GM12878 (cell line): ENCODE data around the gene TTC33. TPM values are rescaled to one million over a fixed set of nuclear protein-coding genes. Genes with fewer than 3 reads are reported as not detected.

Source experiments
- ATAC-seq: fragments of 200-7000 bp; cut with Tn5 transposase; 3 replicates; pipeline ENCODE4 v1.9.1; 2020; ENCODE audit warnings: mild to moderate bottlenecking, moderate library complexity
- BruUV-seq: library from RNA; stranded (reverse); fragments of 400-500 nt; replicated peaks from 2 replicates; lab custom pipeline; 2021; lab: Mats Ljungman, UMichigan
- CTCF ChIA-PET: fragments of 300-600 bp; sonication (Branson Sonifier 250); formaldehyde crosslinking; extraction: SDS; loops from one replicate; lab custom pipeline; 2021; ENCODE audit warnings: inconsistent platforms; lab: Yijun Ruan, JAX
- POLR2A ChIA-PET: fragments of 350-600 bp; formaldehyde crosslinking; extraction: SDS; loops from one replicate; lab custom pipeline; 2021; ENCODE audit warnings: inconsistent platforms; lab: Charles Lee
- RAD21 ChIA-PET: fragments of 300-600 bp; sonication (Branson Sonifier 250); formaldehyde crosslinking; loops from one replicate; lab custom pipeline; 2023; ENCODE audit warnings: antibody characterized with exemption; ENCODE audit not compliant: unreplicated experiment; lab: Charles Lee
- SMC1A ChIA-PET: fragments of 300-600 bp; sonication (Branson Sonifier 250); formaldehyde crosslinking; loops from one replicate; lab custom pipeline; 2023; ENCODE audit not compliant: unreplicated experiment, uncharacterized antibody; lab: Charles Lee
- DNase-seq: peaks from one replicate; pipeline ENCODE4 v3.0.0-alpha.2; 2011; ENCODE audit warnings: low read depth, low spot score
- FAIRE-seq: peaks from 3 replicates; lab custom pipeline; 2011; peaks lifted over from hg19 to GRCh38; lab: Jason Lieb, UNC
- H2AFZ ChIP-seq: 2 replicates; pipeline ENCODE4 v1.6.0; 2011; ENCODE audit warnings: low read depth, low read length, control low read depth; ENCODE audit not compliant: control insufficient read depth
- H3K27ac ChIP-seq: 2 replicates; pipeline ENCODE4 v1.5.1; 2011; ENCODE audit warnings: control low read depth; ENCODE audit not compliant: control insufficient read depth, insufficient read depth
- H3K27me3 ChIP-seq, 2 experiments: replicated peaks in 1 of 2; 2 replicates each; pipeline versions ENCODE4 v1.6.0 to v1.6.1; 2011; ENCODE audit warnings: low read length in 1 of 2; ENCODE audit not compliant: control insufficient read depth in 2 of 2, insufficient read depth in 2 of 2
- H3K36me3 ChIP-seq, 2 experiments: 2 replicates each; pipeline ENCODE4 v1.5.1; 2011; ENCODE audit warnings: low read length in 1 of 2; ENCODE audit not compliant: control insufficient read depth in 2 of 2, insufficient read depth in 2 of 2
- H3K4me1 ChIP-seq: 2 replicates; pipeline ENCODE4 v1.6.1; 2011; ENCODE audit warnings: mild to moderate bottlenecking, low read length, moderate library complexity, mixed read lengths; ENCODE audit not compliant: control insufficient read depth, insufficient read depth
- H3K4me2 ChIP-seq: 2 replicates; pipeline ENCODE4 v1.6.0; 2011; ENCODE audit warnings: control low read depth; ENCODE audit not compliant: control insufficient read depth, insufficient read depth
- H3K4me3 ChIP-seq: fragments of 200-600 bp; sonication (generic); 2 replicates; pipeline ENCODE4 v1.5.1; 2016
- H3K79me2 ChIP-seq: 2 replicates; pipeline ENCODE4 v1.6.0; 2011; ENCODE audit warnings: low read length; ENCODE audit not compliant: control insufficient read depth, insufficient read depth
- H3K9ac ChIP-seq: 2 replicates; pipeline ENCODE4 v1.8.0; 2011; ENCODE audit warnings: low read length, control low read depth, mixed read lengths; ENCODE audit not compliant: control insufficient read depth, insufficient read depth
- H3K9me3 ChIP-seq: replicated peaks from 3 replicates; pipeline ENCODE4 v1.5.1; 2011; ENCODE audit warnings: mild to moderate bottlenecking, low read length; ENCODE audit not compliant: control insufficient read depth, insufficient read depth
- H4K20me1 ChIP-seq: 2 replicates; pipeline ENCODE4 v1.6.0; 2011; ENCODE audit not compliant: control insufficient read depth, insufficient read depth
- ASH2L ChIP-seq: fragments of 300-600, 200-600 bp; sonication (generic); IDR thresholded peaks from 2 replicates; pipeline ENCODE4 v1.6.1; 2017; ENCODE audit warnings: low read depth, mild to moderate bottlenecking, borderline replicate concordance
- CHD2 ChIP-seq: IDR thresholded peaks from 2 replicates; pipeline ENCODE4 v1.6.1; 2011; ENCODE audit warnings: low read depth, low read length, improper control_type of control experiment, borderline replicate concordance
- CREM ChIP-seq: IDR thresholded peaks from 2 replicates; pipeline ENCODE4 v1.6.1; 2014; ENCODE audit warnings: antibody characterized with exemption, low read depth
- HDGF ChIP-seq: fragments of 450-650 bp; IDR thresholded peaks from 2 replicates; pipeline ENCODE4 v1.6.1; 2016; ENCODE audit warnings: antibody characterized with exemption
- MYC ChIP-seq: IDR thresholded peaks from 2 replicates; pipeline ENCODE4 v1.6.1; 2011; ENCODE audit warnings: mild to moderate bottlenecking, low read length, moderate library complexity, inconsistent platforms; ENCODE audit not compliant: insufficient read depth, insufficient replicate concordance, insufficient read length, severe bottlenecking
- POLR2A ChIP-seq: IDR thresholded peaks from 2 replicates; pipeline ENCODE4 v1.6.1; 2011; ENCODE audit warnings: low read depth, mild to moderate bottlenecking, low read length
- RB1 ChIP-seq: fragments of 450-650 bp; formaldehyde crosslinking; IDR thresholded peaks from 2 replicates; pipeline ENCODE4 v1.6.1; 2017; ENCODE audit warnings: mild to moderate bottlenecking, borderline replicate concordance
- SP1 ChIP-seq: IDR thresholded peaks from one replicate; pipeline ENCODE4 v1.6.1; 2011; ENCODE audit warnings: low read depth, low read length
- ZBTB33 ChIP-seq: fragments of 450-650 bp; IDR thresholded peaks from 2 replicates; pipeline ENCODE4 v1.6.1; 2017; ENCODE audit warnings: mild to moderate bottlenecking
- WGBS: methylation state at CpG from one replicate; pipeline ENCODE4 v1.1.6; 2016; ENCODE audit warnings: low lambda C conversion rate; ENCODE audit not compliant: insufficient replicate concordance, insufficient coverage; ENCODE audit errors: missing lambda C conversion rate; 5-methylcytosine and 5-hydroxymethylcytosine counted together
- in situ Hi-C: fragments of 300-500 bp; cut with MboI; formaldehyde crosslinking; loops from 9 replicates; pipeline ENCODE4 v1.14.3; 2018; ENCODE audit warnings: mixed read lengths
- intact Hi-C: fragments of 100-400 bp; cut with micrococcal nuclease; formaldehyde crosslinking; loops from one replicate; pipeline ENCODE4 v1.14.2; 2022; ENCODE audit not compliant: unreplicated experiment
- polyA plus RNA-seq, 11 experiments: library from polyadenylated mRNA; depleted of rRNA in 4 of 11; unstranded in 6 of 11; stranded (reverse) in 5 of 11; fragments of >200 nt; fragmentation: Nextera tagmentation in 4 of 11; fragmentation: Illumina TruSeq in 1 of 11; extraction: Ambion mirVana in 4 of 11; extraction: Trizol in 1 of 11; gene quantifications; 1 replicate in 1 of 11; 2 replicates in 10 of 11; pipeline versions ENCODE4 v1.2.1 to v1.2.3, GENCODE V29; 2011 to 2016; ENCODE audit warnings: inconsistent platforms in 2 of 11, missing spikeins in 2 of 11, low read depth in 1 of 11
- total RNA-seq, 4 experiments: library from RNA; depleted of rRNA in 3 of 4; stranded (reverse); fragments of >200 nt in 3 of 4; fragmentation: Illumina TruSeq in 1 of 4; extraction: Trizol in 1 of 4; gene quantifications; 2 replicates each; pipeline versions ENCODE4 v1.2.1 to v1.2.3, GENCODE V29; 2013 to 2021

The TTC33 gene
- total and polyA plus RNA-seq, 10 of the 15 experiments (the other 5 are each of a cell fraction or from before 2014, with no cell fraction given), result 7.9 to 22.3 (median 14.6) TPM

- in situ Hi-C loops, result no loop called here
Measured at GRCh38 chr5:40555886-40556285, 199.9 kb downstream of the TTC33 start.

More at GRCh38 chr5:40555886-40556285, 199.9 kb downstream of the TTC33 start:
- Histone ChIP-seq H3K4me3 (no peak overlapping the region), H3K27me3 (no peaks in the 10 kb centered on the region), H3K4me2 (no peak overlapping the region), H3K4me1 (no peaks in the 10 kb centered on the region), H3K36me3 (no peaks in the 10 kb centered on the region), H3K9me3 (no peaks in the 10 kb centered on the region; the same call in 2 of the 3 replicates)
- ChIA-PET SMC1A (interaction anchor here (0.6 kb wide), 1 partner anchor 429 kb away, joined by 3 read pairs; no protein-coding TSS in a partner anchor), RAD21 (no interaction called here), POLR2A (no interaction called here)
- WGBS, result 29% methylated on average over 1 of the region's 1 CpG
- no peak for TF ChIP-seq HDGF
- TF ChIP-seq ZBTB33, result no peak
- no peak for TF ChIP-seq CREM
- TF ChIP-seq ASH2L, result no peak
- no peak for TF ChIP-seq SP1
- TF ChIP-seq POLR2A, result no peak
- no peak for TF ChIP-seq RB1
- TF ChIP-seq MYC, result no peak
- TF ChIP-seq CHD2, result no peak
- TF ChIP-seq, all 136 proteins: peak for 0
- DNase-seq (no peak), ATAC-seq (no peak), FAIRE-seq (no peak)
- CTCF ChIA-PET, result interaction anchor here (0.6 kb wide), 1 partner anchor 135 kb away, joined by 3 read pairs; no protein-coding TSS in a partner anchor
- Histone ChIP-seq H3K9ac (no peak overlapping the region), H2AFZ (no peak overlapping the region), H4K20me1 (no peaks in the 10 kb centered on the region), H3K27ac (no peak overlapping the region), H3K79me2 (no peaks in the 10 kb centered on the region)
- intact Hi-C loops, result no loop called here
- no TSS peak for BruUV-seq
